HG03354 (cell line): ENCODE results near the gene PTPN3.

Experiments used
- ATAC-seq: cut with Tn5 transposase; IDR thresholded peaks from one replicate; pipeline ENCODE4 v1.9.1; 2021; ENCODE audit warnings: mild to moderate bottlenecking; ENCODE audit not compliant: unreplicated experiment, poor library complexity, severe bottlenecking

Gene PTPN3

GRCh38 chr9:109506097-109506712 lies 8.1 kb upstream of the PTPN3 start:
- no peak for ATAC-seq

GRCh38 chr9:109504689-109505088 lies 6.6 kb upstream of the PTPN3 start:
- no peak for ATAC-seq

GRCh38 chr9:109500421-109500974 lies 2.4 kb upstream of the PTPN3 start:
- ATAC-seq: no peak

GRCh38 chr9:109499631-109500410 lies 1.7 kb upstream of the PTPN3 start:
- no peak for ATAC-seq

DNA sequence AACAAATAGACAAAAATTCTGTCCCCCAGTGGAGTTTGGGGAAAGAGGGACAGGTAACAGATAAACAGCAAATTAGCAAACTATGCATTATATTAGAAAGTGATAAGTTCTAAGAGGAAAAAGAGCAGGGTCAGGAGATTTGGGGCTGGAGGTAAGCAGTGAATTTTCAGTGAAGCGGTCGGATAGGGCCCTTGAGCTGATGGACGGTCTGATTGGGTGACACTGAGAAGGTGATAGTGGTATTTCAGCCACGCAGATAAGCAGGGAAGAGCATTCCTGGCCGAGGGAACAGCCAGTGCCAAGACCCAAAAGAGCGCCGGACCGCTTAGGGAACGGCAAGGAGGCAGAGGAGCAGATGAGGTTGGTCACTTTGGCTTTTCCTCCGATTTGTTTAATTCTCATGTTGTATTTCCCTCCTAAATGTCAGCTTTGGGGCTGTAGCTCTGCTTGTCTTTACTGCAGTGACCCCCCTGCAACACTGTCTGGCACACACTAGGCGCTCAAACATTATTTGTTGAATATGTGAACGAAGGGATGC lies 1.1 kb upstream of the PTPN3 start:
- ATAC-seq: no peak

DNA sequence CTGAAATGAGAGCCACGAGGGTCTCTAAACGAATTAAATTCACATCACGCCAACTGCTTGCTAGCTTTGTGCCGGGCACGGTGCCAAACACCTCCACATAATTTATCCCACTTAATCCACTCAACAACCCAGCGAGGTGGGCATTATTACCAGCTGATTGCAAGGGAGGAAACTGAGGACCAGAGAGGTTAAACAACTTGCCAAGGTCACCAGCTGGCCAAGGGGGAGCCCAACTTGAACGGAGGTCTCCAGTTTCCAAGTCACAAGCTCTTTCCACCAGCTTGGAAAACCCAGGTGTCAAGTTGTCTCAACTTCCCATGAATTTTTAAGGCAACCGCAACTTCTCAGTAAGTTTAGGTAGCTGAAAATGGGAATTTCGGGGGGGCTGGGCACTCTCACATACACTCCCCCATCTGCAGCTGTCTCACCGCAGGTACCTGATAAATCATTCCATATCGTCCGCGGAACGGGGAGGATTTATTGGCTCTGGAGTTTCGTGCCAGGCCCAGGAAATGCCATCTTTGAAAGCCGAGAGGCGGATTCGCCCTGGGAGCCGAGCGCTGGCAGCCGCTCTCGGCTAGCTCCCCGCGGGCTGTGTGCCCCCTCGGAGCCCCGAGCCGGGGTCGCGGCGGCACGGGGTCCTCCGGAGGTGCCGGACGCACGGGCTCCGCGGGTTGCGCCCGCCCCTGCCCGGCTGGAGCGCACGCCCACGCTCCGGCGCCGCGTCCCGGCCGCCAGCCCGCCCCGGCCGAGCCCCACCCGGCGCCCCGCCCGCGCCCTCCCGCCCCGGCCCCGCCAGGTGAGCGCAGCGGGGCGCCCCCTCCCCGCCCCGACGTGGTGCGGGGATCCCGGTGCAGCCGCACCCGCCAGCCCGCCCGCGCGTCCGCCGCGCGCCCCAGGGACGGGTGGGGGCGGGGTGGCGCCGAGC lies 617 bp downstream of the PTPN3 start:
- ATAC-seq: no peak

DNA sequence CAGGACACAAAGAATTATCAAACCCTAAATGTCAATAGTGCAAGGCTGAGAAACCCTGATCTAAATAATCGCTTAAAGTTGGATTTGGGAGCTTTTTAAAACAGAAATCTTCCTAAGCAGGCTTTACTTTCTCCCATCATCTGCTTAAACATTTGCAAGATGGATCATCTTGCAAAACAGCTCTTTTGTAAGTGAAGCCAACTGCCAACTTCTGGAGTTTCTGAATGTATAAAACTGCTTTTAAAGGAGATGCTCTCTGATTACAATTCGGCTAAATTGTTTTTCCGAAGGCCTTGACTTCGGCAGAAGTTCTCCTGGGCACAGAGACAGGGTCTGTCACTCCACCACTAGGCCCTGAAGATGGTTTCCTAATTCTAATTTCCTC lies 1.3 kb downstream of the PTPN3 start:
- no peak for ATAC-seq

GRCh38 chr9:109496218-109496617 lies 1.9 kb downstream of the PTPN3 start:
- no peak for ATAC-seq

GRCh38 chr9:109493648-109494047 lies 4.5 kb downstream of the PTPN3 start:
- no peak for ATAC-seq

DNA sequence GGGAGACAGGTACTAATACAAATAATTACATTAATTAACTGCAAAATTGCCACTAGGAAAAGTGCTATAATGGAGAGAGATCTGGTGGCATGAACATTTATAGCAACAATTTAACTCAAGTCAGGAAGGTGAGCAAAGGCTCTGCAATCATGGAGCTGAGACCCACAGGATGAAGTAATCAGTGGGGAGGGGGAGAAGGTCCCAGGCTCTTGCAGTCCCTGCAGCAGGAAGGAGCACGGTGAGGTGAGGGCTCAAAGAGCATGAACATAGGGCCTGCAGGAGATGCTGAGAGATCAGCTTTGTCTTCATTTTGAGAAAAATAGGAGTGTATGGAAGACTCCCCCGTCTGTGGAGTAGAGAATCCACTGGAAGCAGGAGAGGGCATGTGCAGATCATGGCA lies 6.5 kb downstream of the PTPN3 start:
- ATAC-seq: no peak

DNA sequence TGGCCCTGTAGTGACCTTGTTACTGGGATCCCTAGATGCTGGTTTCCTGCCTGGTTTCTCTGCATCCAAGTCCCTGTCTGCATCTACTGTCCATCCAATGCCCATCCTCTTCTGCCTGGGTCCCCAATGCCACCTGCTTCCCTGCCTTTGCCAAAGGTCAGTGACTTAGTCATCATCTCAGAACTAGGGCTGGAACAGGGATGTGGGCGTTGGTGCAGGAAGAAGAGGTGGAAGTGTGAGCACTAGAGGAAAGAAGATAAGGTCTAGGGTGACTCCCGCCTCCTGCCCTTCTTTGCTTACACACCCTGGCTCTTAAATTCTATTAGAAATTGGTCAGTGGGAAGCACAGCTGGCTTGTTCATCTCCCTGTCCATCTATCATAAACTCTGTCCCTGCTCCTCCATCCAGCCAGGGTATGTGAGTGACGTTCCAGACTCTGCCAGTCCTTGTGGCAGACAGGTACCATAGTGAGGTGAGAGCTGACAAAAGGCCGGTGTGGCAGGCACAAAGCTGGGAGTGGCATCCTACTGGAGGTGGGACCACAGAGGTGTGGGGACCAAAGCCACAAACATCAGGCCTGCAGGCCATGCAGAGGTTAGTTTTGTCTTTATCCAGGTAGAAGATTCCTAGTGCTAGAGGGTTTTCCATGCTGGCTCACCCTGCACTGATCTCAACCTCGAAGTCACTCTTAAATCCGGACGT lies 9.2 kb downstream of the PTPN3 start:
- ATAC-seq: no peak

- ATAC-seq: no peak
Observed at GRCh38 chr9:109488351-109488750, 9.8 kb downstream of the PTPN3 start.

GRCh38 chr9:109487247-109487646 lies 10.9 kb downstream of the PTPN3 start:
- ATAC-seq: no peak

DNA sequence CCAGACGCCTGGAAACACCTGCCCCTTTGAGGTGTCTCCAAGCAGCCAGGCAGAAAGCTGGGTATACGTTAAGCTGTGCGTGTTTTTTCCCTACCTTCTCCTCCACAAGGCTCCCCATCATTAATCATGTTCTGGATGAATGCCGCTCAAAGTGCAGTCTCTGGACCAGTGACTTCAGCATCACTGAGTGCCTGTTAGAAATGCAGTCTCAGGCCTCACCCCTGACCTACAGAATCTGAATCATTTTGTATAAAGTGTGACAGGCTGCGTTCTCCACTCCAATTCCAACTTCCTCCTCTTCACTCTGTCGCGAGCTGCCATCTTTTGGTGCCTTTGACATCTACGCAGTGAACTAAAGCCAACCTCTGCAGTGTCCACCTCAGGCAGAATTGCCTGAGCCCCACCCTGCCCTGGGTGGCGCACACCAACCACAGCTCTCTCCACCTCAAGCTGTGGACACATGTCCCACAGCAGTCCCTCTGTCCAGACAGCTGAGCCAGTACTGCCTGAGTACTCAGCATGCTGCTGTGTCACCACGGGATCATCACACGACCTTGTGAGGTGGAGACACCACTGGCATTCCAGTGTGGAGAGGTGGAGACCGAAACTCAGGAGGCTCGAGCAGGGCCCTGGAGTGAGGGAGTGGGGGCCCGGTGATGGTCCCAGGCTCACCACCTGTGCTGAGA lies 14.2 kb downstream of the PTPN3 start:
- no peak for ATAC-seq

DNA sequence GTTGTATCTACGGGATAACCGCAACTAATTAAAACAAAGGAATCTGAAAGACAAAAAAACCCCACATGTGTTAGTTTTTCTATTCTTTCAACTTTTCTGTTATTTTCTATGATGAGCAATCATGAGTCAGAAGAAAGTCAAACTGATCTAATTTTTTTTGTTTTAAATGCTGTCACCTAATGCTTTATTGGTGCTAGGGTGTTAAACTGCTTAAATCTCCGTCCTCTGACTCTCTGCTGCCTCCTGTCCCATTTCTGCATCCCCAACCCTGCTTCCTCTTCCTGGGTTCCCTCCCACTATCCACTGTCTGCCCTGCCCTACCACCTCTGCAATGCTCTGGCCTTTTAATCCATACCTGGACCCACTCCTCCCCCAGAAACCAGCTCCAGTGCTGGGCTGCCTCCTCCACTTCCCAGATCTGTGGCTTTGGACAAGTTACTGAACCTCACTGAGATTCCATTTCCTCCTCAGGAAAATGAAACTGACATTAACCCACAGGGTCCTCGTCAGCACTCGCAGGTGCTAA lies 15.7 kb downstream of the PTPN3 start:
- ATAC-seq: no peak

- ATAC-seq: no peak
Observed at GRCh38 chr9:109481856-109482255, 16.3 kb downstream of the PTPN3 start.

DNA sequence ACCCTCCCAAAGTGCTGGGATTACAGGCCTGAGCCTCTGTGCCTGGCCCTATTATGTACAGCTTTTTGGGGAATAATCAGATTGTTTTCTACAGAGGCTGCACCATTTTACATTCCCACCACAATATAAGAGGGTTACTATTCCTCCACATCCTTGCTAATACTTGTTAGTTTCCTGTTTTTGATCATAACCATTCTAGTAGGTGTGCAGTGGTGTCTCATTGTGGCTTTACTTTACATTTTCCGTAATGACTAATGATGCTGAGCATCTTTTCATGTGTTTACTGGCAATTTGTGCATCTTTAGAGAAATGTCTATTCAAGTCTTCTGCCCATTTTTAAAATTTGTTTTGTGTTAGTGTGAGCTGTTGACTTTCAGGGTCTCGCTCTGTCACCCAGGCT lies 18.3 kb downstream of the PTPN3 start:
- ATAC-seq: no peak

GRCh38 chr9:109478665-109479380 lies 19.3 kb downstream of the PTPN3 start:
- ATAC-seq: no peak
